HS-5 (cell line): ENCODE measurements around the gene TMEM170B.

ENCODE experiments used
- DNase-seq: peaks from one replicate; pipeline ENCODE4 v3.0.0-alpha.2; 2012; ENCODE audit warnings: low read depth

TMEM170B gene

GRCh38 chr6:11616200-11616611 is 78.7 kb downstream of the TMEM170B start:
- peak; percentile 48 for DNase-seq

- no peak for DNase-seq
These were observed 81.0 kb downstream of the TMEM170B start for GRCh38 chr6:11618533-11618932.

GRCh38 chr6:11621119-11621518 is 83.6 kb downstream of the TMEM170B start:
- no peak for DNase-seq

- no peak for DNase-seq
These were observed 84.6 kb downstream of the TMEM170B start for GRCh38 chr6:11622156-11622555.

GRCh38 chr6:11623272-11623671 is 85.7 kb downstream of the TMEM170B start:
- no peak for DNase-seq

GRCh38 chr6:11625302-11625701 is 87.8 kb downstream of the TMEM170B start:
- no peak for DNase-seq

- DNase-seq = no peak
These were observed 88.8 kb downstream of the TMEM170B start for GRCh38 chr6:11626356-11626755.

GRCh38 chr6:11628562-11628961 is 91.0 kb downstream of the TMEM170B start:
- no peak for DNase-seq

GRCh38 chr6:11631008-11631407 is 93.5 kb downstream of the TMEM170B start:
- DNase-seq = no peak

DNA sequence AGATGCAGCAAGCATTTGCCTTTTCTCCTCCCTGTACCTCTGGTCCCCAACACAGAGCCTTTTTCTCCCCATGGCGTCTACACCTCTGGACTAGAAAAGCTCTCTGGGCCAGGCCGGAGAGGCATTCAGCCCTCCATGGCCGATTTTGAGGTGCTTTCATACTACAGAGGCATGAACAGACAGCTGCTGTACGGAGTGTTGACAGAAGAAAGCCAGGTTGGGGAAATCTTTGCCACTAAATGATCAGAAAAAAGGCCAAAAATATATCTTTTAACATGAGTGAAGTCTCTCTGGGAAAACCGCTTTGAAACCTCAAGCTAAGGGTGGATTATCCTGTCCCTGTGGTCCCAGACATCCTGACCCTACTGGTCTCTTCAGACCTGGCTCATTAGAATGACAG is 94.0 kb downstream of the TMEM170B start:
- no peak for DNase-seq

DNA sequence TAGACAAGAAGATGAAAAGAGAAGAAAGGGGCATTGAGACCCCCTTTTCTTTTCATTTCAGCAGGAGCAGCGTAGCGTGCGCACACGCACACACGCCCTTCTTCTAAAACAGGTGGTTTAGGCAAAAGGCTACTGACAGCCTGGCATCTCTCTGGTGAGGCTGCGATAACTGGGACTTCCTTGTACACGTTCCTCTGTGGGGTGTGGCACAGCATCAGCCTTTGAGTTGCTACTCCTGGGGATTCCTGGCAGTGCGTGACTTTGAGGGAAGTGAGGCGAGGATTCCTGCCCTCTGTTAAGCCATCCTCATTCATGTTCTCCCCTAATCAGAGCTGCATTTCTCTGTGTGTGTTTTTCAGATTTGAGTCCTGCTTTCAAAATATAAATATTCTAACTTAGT is 94.7 kb downstream of the TMEM170B start:
- DNase-seq = no peak

DNA sequence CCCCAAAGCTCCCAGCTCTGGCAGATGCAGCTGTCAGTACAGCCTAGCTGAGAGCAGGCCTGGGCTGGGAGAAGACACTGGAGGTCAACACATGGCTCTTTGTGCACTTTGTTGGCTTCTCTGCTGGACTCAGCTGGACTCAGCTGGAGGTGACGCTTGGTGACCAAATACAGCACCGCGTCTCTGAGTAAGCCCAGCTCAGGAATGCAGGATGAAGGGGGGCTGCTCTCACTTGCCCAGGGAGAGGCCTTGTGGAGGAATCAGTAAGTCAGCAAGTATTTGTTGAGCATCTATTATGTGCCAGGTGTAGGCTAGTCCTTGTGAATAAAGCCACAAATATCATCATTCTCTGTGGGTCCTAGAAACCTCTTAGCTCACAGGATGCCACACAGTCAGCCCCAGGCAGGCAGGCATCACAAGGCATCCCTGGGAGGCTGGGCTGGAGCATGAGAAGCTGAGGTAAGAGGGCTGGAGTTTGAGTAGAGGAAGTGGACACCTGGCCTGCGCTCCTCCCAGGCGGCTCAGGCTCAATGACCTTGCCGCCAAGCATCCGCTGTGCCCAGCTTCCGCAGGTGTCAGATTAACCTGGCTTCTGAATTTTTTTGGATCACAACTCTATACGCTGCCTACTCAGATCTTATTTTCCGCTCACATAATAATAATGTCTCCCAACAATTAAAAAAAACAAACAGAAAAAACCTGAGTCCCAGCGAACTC is 95.4 kb downstream of the TMEM170B start:
- DNase-seq = no peak
